HG03442 (cell line): Measurements from ENCODE around the gene CELSR1.

Experiments
- ATAC-seq: cut with Tn5 transposase; IDR thresholded peaks from one replicate; pipeline ENCODE4 v1.9.1; 2021; ENCODE audit warnings: mild to moderate bottlenecking, moderate library complexity; ENCODE audit not compliant: unreplicated experiment

Gene CELSR1

DNA sequence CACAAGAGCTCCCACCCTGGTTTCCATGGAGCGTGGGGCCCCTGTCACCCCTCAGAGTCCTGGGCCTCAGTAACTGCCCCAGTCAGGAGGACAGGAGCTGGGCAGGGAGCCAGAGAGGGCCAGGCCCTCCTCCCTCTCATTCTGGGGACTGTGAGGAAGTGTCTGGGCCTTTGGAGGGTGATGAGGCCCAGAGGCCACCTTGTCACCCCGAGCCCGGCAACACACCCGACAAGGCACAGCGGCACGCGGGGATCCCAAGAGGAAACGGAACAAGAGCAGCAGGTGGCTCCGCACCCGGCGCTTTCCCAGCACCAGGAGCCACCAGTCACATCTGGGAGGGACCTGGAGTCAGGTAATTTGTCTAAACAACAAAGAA lies 72.1 kb downstream of the CELSR1 start:
- ATAC-seq: no peak

DNA sequence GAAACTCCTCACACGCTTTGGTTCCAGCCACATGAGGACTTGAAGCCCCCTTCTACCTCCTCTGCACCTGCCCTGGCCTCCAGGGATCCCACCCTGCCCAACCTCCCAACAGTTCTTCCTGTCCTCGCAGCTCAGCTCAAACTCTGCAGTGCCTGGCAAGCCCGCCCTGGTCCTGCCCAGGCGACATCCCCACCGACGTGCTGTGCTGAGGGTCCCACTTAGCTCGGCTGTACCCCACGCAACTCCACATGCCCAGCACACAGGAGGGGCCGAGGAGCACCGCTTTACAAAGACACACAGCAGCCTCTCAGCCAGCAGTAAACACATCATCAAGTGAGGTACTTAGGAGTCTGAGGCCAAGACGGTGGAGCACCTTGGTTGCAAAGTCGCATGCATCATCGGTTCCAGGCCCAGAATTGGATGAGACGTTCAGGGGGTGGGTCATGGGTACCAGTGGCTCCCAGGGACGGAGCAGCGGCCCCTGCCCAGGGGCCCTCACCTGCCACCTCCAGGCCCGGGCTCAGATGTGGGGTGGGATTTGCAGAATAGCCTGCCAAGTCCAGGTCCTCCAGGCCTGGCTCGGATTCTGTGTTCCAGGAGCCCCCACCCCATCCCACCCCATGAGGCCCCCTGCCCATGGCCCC lies 72.6 kb downstream of the CELSR1 start:
- ATAC-seq: no peak

DNA sequence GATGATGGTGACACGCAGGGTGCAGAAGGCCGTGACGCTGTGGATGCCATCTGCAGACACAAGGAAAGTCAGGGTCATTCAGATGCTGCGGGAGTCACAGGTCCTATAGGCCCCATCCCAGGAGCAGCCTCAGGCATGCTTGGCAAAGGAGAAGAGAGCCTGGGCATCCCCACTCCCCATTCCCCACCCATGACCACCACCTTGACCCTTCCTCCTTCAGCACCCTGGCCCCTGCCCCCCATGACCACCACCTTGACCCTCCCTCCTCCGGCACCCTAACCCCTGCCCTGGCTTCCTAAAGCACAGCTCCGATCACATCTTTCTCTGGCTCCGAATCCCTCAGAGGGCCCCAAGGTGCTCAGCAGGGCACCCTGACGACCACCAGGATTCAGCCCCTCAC lies 73.1 kb downstream of the CELSR1 start:
- no peak for ATAC-seq

DNA sequence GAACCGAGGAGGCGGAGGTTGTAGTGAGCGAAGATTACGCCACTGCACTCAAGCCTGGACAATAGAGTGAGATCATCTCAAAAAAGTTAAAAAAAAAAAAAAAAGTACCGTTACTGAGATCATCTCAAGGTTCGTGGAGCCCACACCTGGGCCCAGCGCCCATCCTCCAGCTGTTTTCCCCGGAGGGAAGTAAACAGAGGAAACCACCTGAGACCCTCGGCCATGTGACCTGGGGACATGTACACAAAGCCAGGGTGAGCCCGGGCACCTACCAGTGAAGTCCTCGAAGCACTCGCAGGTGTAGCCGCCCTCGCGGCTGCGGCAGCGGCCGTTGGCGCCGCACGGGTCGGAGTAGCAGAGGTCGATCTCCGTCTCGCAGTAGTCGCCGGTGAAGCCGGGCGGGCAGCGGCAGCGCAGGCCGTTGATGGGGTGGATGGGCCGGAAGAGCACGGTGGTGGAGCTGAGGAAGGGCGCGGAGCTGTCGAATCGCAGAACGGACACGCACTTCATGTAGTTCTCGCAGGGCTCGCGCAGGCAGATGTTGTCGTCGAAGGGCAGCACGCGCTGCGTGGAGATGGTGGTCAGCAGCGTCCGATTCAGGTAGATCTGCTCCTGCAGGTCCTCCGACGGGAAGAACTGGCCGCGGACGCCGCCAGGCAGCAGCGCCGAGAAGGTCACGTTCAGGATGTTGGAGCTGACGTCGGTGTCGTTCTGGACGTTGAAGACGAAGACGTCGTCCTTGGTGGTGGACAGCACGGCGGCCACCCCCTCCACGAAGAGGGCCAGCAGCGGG lies 73.8 kb downstream of the CELSR1 start:
- no peak for ATAC-seq

DNA sequence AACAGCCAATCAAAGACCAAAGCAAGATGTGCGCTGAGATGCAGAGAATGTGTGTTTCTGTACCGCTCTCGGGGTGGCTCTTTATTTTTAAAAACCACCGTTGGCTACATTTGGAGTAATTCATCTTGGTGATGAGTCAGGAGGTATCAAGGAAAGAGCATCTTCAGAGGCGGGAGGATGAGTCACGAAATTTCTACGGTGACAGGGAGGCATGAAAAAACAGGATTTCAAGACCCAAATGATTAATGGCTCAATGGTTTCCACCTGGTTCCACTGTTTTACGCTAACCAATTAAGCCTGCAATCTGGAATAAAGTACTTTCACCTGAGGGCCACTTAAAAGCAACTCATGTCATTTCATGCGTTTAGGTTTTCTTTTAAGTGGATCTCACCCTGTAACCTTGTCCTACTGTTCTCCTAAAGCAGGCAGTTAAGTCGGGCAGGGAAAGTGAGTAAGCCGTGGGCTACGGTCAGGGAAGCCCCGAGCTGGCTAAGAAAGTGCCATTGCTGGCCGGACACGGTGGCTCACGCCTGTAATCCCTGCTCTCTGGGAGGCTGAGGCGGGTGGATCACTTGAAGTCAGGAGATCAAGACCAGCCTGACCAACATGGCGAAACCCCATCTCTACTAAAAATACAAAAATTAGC lies 74.6 kb downstream of the CELSR1 start:
- no peak for ATAC-seq

DNA sequence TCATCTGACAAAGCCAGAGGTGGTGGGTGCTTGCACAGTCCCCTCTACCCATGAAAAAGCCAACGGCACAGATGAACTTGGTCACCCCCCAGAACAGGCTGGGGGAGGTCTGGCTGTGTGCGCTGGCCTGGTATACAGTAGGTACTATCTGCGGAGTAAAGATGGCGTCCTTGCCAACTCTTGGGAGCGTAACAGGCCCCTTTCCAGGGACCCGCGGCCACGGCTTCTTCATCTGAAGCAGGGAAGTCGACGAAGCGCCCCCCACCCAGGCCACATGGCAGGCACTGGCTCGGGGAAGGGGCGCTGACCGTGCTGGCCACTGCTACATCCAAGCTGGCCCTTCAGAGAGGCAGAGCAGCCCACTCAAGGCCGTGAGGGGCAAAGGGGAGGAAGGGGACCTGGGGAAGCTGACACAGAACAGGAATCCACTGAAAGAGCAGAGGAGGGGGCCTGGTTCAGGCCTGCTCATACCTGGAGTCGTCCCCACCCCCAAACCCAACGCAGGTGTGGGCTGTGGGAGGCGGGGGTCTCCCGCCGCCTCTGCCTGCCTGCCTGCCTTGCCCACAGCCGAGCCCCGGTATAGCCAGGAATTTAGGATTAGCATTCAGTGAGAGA lies 75.7 kb downstream of the CELSR1 start:
- no peak for ATAC-seq

DNA sequence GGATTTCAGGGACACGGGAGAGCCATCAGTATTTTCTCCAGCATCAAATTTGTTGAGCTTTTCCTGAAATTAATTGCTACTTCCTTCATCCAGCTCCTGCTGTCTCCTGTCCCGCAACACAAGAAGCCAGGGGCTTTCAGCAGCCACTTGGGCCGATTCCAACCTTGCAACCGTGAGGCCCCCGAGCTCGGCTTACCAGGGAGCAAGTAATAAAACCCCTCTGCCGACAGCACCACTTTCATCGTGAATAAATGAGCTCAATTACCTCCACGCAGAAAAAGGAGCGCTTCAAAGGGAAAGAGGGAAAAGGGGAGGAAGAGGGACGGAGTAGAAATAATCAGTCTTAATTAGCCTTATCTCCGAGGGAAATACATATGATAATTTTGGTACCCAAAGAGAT lies 76.6 kb downstream of the CELSR1 start:
- ATAC-seq: no peak

DNA sequence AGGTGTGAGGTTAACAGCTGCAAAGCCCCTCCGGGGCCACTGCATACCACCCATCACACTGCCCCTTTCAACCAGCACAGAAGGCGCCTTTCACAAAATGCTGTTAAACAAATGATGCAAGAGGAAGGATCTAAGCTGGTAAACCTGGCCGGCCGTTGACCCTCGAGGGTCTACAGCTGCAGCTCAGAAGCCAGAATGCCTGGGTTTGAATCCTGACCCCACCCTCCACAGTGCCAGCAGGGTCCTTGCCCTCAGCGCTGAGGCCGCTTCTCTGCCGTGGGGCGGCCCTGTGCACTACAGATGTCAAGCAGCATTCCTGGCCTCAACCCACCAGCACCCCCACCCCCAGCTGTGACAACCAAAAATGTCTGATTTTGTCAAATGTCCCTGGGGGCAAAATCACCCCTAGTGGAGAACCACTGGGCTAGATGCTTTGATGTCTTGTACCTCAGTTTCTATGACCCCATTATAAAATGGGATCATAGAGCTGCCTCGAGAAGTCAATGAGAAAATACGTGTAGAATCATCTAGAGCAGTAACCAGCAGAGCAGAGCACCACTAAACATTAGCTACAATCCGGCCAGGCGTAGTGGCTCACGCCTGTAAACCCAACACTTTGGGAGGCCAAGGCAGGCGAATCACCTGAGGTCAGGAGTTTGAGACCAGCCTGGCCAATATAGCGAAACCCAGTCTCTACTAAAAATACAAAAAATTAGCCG lies 77.9 kb downstream of the CELSR1 start:
- no peak for ATAC-seq

DNA sequence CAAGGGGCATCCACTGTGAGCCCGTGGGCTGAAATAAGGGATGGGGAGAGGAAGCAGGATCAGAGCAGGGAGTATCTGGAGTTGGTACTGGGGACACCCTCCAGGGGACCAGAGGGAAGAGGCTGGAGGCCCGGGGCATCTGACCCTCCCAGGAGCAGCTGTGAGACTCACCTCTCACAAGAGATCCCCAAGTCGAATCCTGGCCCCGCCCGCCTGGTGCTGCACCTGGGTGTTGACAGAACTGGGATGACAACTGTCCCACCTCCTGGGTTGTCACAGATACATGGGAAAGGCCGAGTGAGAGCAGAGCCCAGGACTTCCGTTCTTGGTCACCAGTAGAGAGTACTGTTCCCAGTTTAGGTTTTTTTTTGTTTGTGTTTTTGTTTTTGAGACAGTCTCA lies 78.9 kb downstream of the CELSR1 start:
- ATAC-seq: no peak

DNA sequence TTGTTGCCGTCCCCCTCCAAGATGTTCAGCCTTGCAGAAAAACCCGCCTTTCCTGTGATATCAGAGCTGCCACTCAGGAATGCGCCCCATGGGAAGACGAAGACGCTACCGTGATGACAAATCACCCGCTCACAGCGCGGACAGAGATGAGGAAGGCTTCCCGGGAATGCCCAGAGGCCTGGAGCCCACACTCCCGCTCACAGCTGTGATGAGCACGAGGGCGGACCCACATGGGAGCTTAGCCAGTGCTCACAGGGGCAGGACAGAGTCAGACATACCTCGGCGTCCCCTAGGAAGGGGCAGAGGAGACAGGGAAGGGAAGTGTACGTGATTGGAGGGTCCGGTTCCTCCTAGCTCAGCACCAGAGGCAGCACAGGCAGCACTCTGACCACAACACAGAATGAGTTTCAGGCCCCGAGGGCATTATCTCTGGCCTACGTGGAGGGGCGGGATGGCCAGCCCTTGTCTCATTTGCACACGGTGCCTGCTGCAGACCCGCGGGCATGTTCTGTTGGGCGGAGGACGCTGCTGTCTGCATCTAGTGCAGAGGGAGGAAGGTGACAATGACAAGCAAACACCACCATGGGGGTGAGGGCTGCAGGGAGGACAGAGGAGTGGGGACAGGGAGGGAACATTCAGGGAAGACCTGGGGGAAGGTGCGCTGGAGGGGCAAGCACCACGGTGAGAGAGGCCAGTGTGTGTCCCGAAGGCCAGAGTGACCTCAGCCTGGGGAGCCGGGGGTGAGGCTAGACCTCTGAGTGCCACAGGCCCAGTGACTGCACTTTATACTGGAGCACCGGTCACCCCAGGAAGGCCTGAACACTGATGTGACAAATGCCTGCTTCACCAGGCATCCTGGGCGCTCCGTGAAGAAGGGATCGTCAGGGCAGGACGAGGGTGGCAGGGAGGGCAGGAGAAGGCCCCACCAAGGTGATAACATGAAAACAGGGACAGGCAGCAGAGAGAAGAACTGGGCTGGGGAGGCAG lies 79.6 kb downstream of the CELSR1 start:
- ATAC-seq: no peak

DNA sequence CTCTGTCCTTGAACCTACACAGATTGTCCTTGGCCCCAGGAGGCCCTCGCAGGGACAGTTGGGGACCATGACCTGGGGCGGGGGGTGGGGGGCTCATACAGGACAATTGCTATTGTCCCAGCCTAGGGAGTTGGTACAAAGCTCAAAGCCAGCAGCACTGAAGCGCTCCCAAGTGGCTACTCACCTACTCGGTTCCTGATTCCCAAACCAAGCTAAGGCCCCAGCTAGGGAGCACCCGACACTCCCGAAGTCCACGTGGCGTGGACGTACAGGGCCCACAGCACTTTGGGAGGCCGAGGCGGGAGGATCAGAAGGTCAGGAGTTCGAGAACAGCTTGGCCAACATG lies 80.6 kb downstream of the CELSR1 start:
- no peak for ATAC-seq

DNA sequence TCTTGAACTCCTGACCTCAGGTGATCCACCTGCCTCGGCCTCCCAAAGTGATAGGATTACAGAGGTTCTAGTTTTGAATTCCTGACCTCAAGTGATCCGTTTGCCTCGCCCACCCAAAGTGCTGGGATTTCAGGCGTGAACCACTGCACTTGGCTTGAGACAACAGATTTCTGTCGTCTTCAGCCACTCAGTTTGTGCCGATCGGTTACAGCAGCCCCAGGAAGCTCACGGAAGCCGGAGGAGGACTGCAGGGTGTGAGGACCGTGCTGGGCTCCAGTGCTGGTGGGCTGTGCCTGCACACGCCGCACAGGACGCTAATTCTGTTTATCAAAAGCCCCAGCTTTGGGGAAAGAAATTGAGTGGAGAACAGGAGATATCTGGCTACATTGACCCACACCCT lies 82.0 kb downstream of the CELSR1 start:
- no peak for ATAC-seq

DNA sequence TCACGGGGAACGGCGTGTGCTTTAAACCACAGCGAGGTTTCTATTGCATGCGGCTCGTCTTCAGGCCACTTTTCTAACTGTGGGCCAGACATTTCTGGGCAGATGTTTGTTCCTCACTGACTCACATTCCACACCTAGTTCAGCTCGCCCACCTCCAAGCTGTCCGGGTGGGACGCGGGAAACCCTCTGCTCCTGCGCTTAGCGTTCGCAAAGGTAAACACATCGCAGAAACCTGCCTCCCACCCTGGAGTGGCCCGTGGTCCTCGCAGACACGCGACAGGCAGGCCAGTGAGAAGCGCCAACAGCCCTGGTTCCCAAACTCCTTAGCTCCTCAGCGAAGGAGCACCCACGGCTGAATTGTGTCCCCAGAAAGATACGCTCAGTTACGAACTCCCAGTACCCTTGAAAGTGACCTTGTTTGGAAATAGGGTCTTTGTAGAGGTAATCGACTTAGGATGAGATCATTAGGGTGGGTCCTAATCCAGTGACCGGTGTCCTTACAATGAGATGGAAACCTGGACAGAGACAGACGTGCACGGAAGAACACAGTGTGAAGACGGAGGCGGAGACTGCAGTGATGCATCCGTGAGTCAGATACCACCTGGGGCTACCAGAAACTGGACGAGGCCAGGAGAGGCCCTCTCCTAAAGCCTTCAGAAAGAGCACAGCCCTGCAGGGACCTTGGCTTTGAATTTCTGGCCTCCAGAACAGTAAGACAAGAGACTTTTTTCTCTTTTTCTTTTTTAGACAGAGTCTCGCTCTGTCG lies 82.7 kb downstream of the CELSR1 start:
- no peak for ATAC-seq

DNA sequence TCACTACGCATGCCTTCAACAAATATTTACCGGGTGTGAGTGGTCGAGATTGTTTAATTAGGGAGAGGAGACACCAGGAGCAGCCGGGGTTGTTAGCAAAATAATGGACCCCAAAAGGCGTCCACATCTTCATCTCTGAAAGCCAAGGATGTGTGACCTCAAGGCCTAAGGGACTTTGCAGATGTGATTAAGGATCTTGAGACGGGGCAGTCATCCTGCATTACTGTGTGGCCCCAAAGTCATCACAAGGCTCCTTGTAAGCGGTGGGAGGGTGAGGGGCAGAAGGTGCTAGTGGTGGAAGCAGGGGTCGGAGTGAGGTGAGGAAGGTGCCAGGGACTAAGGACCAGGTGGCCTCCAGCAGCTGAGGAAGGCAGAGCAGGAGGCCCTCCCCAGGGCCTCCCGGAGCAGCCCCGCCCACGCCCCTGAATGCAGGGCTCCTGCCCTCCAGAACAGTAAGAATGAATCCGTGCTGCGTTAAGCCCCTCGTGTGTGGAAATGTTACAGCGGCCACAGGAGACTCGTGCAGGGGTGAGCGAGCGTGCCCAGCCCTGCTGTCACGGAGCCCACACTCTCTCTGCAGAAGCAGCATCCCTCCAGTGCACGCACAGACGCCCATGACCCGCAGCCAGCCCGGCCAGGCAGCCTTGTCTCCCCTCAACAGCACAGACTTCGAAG lies 83.5 kb downstream of the CELSR1 start:
- no peak for ATAC-seq

DNA sequence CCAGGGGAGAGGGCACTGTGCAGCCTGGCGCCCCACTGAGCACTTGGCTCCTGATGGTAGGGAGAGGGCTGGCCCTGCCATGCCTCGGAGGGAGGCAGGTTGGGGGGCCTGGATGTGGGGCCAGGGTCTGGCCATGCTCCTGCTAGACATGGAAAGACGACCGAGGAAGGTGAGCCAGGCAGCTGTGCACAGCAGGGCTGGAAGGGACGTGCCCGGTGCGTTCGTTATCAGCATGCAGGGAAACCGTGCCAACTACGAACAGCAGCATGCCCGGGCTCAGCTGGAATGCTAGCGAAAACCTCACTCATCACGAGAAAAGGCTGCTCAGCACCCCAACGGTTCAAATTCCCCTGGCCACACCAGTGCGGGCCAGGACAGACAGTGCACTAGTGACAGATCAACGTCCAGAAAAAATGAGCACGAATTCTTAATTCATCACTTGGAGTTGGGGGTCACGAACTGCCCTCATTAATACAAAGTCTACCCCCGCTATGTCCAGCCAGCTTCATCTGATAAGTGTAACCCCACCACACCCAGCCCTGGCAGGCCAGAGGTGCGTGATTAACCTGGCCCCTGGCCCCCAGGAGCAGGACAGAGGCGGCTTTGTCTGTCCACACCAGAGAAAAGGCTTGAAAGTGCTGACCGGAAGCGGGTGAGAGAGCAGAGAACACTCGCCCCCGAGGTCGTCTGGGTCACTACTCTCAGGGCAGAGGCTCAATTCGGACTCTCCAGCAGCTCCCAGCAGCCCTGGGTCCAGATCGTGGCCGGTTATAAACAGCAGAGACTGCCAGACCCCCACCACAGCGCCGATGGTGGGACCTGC lies 84.2 kb downstream of the CELSR1 start:
- no peak for ATAC-seq

DNA sequence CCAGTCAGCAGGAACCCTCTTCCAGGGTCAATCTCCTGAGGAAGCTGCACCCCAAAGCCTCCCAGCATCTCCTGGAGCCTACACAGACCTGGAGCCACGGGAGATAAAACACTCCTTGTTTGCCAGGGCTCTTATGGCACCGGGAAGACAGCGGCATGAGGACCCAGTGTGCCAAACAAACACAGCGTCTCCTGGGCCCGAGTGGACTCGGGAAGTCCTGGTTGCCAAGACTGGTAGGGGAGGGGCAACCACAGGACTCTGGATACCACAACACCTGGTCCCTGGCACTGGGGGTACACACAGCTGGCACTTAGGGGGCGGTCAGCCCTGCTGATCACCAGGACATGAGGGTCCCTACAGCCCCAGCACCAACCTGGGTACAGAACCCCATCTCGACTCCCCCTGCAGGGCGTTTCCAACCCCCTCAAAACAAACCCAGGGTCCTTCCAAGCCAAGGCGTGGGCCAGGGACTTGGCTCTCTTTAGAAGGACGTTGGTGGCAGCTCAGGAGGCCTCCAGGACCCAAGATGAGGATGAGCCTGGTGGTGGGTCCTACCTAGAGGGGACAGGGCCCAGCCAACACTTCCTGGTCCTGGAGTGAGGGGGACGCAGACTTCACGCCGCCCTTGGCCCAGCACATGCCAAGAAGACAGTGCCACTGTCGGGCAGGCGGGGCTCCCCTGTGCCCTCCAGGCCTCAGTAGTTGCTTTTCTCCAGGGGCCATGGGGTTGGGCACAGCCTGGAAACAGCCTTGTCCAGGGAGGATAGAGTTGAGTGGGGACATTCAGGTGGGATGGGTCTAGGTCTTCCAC lies 85.0 kb downstream of the CELSR1 start:
- ATAC-seq: no peak

DNA sequence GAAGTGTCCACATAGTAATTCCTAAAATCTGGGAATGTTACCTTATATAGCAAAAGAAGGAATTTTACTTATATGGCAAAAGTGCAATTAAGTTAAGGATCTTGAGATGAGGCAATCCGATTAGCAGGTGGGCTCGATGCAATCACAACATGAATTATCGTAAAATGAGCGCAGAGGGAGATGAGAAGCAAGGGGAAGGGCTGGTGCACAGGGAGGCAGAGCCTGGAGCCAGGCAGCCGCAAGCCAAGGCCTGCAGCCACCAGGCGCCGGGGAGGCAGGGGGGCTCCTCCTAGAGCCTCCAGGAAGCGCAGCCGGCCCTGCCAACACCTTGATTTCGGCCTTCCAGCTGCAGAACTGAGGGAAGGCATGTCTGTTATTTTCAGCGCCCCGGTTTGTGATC lies 85.7 kb downstream of the CELSR1 start:
- ATAC-seq: no peak
